ENCODE measurements around the gene MLEC.

Gene MLEC

GRCh38 chr12:120693848-120694247, 6.9 kb downstream of the MLEC start:
- no peak for DNase-seq

GRCh38 chr12:120696626-120697025, 9.7 kb downstream of the MLEC start:
- DNase-seq: no peak

- DNase-seq: no peak
Measured at GRCh38 chr12:120697344-120697743, 10.4 kb downstream of the MLEC start.

- DNase-seq: no peak
Measured at GRCh38 chr12:120698665-120699064, 11.7 kb downstream of the MLEC start.

GRCh38 chr12:120699553-120699952, 12.6 kb downstream of the MLEC start:
- no peak for DNase-seq

- no peak for DNase-seq
Measured at GRCh38 chr12:120700886-120701285, 13.9 kb downstream of the MLEC start.

- DNase-seq: no peak
Measured at GRCh38 chr12:120702637-120703036, 15.7 kb downstream of the MLEC start.

- DNase-seq: no peak
Measured at GRCh38 chr12:120703311-120703942, 16.5 kb downstream of the MLEC start.

GRCh38 chr12:120705618-120706017, 18.7 kb downstream of the MLEC start:
- DNase-seq: no peak

GRCh38 chr12:120706029-120706428, 19.1 kb downstream of the MLEC start:
- no peak for DNase-seq

GRCh38 chr12:120708651-120709050, 21.7 kb downstream of the MLEC start:
- peak in 1 of 5 experiments; percentile 24 for DNase-seq

- peak; percentile 61 to 77 (median 62) for DNase-seq
Measured at GRCh38 chr12:120710031-120710804, 23.3 kb downstream of the MLEC start, which contains the start of gene UNC119B. TSS of gene UNC119B (plus strand) at chr12:120710458. CDS start at chr12:120710475, 17 bp downstream.

- peak in 1 of 5 experiments; percentile 16 for DNase-seq
Measured at GRCh38 chr12:120710805-120711296, 23.9 kb downstream of the MLEC start.

- no peak for DNase-seq
Measured at GRCh38 chr12:120711411-120711810, 24.5 kb downstream of the MLEC start.

GRCh38 chr12:120712610-120713009, 25.7 kb downstream of the MLEC start:
- DNase-seq: no peak

- peak in 4 of 5 experiments; percentile 39 to 85 (median 62) for DNase-seq
Measured at GRCh38 chr12:120713861-120714482, 27.0 kb downstream of the MLEC start.

- no peak for DNase-seq
Measured at GRCh38 chr12:120718055-120718454, 31.1 kb downstream of the MLEC start.

GRCh38 chr12:120719072-120719471, 32.1 kb downstream of the MLEC start:
- no peak for DNase-seq

- DNase-seq: no peak
Measured at GRCh38 chr12:120719496-120720233, 32.7 kb downstream of the MLEC start.

- DNase-seq: no peak
Measured at GRCh38 chr12:120720234-120720986, 33.5 kb downstream of the MLEC start.

GRCh38 chr12:120720987-120721801, 34.2 kb downstream of the MLEC start:
- no peak for DNase-seq

All from T-helper 2 cell (primary cell).